Heart left ventricle (tissue), 16 donors: ENCODE measurements around the gene PRKCA. TPM values are rescaled to one million over a fixed set of nuclear protein-coding genes. Genes with fewer than 3 reads are reported as not detected.

Experiments used
- ATAC-seq, 4 donors: fragments of 200-7000 bp; cut with Tn5 transposase; one replicate each; pipeline ENCODE4 v1.9.1; 2020 to 2022; ENCODE audit warnings: moderate library complexity in 4 of 4, mild to moderate bottlenecking in 3 of 4, moderate number of reproducible peaks in 1 of 4
- DNase-seq, 5 donors: peaks; one replicate each; pipeline ENCODE4 v3.0.0-alpha.2; 2020
- H3K27ac ChIP-seq, 12 donors: fragments of 200-600 bp; sonication (generic) in 4 of 12; one replicate each; pipeline versions ENCODE4 v1.5.0 to v1.8.0; 2016 to 2022; ENCODE audit warnings: mild to moderate bottlenecking in 2 of 12
- H3K27me3 ChIP-seq, 9 donors: fragments of 200-600 bp; sonication (generic) in 2 of 9; one replicate each; pipeline versions ENCODE4 v1.5.1 to v1.8.0; 2016 to 2022; ENCODE audit warnings: mild to moderate bottlenecking in 3 of 9
- H3K36me3 ChIP-seq, 9 donors: fragments of 200-600 bp; sonication (generic) in 2 of 9; one replicate each; pipeline versions ENCODE4 v1.5.0 to v1.8.0; 2018 to 2022; ENCODE audit warnings: mild to moderate bottlenecking in 2 of 9
- H3K4me1 ChIP-seq, 12 donors: fragments of 200-600 bp; sonication (generic) in 4 of 12; one replicate each; pipeline versions ENCODE4 v1.5.0 to v1.8.0; 2016 to 2022; ENCODE audit warnings: mild to moderate bottlenecking in 3 of 12
- H3K4me3 ChIP-seq, 12 donors: fragments of 200-600 bp; sonication (generic) in 4 of 12; one replicate each; pipeline versions ENCODE4 v1.5.0 to v1.8.0; 2017 to 2022; ENCODE audit warnings: mild to moderate bottlenecking in 9 of 12, moderate library complexity in 4 of 12
- H3K9me3 ChIP-seq, 12 donors: fragments of 200-600 bp; sonication (generic) in 4 of 12; one replicate each; pipeline versions ENCODE4 v1.5.0 to v1.8.0; 2016 to 2022; ENCODE audit warnings: mild to moderate bottlenecking in 1 of 12
- CTCF ChIP-seq, 12 donors: fragments of 200-600 bp; sonication (generic) in 4 of 12; IDR thresholded peaks; one replicate each; pipeline versions ENCODE4 v1.5.0 to v1.8.0; 2018 to 2022; ENCODE audit warnings: antibody characterized with exemption in 12 of 12, mild to moderate bottlenecking in 5 of 12
- POLR2A ChIP-seq, 2 donors: fragments of 450-650 bp; IDR thresholded peaks; one replicate each; pipeline ENCODE4 v1.6.1; 2017; ENCODE audit warnings: antibody characterized with exemption in 2 of 2, mild to moderate bottlenecking in 2 of 2, moderate library complexity in 2 of 2
- WGBS, 4 donors: extraction: QIAGEN DNeasy Blood & Tissue Kit in 2 of 4; methylation state at CpG; one replicate each; pipeline versions ENCODE4 v1.1.5 to v1.1.7; 2013 to 2018; 5-methylcytosine and 5-hydroxymethylcytosine counted together
- intact Hi-C, 10 donors: fragments of 100-400 bp; cut with DNase I; formaldehyde crosslinking; loops; one replicate each; pipeline versions ENCODE4 v1.11.1 to v1.14.2; 2022
- polyA plus RNA-seq, 2 donors: library from polyadenylated mRNA; stranded (reverse); fragments of 200-250 nt; gene quantifications; one replicate each; pipeline ENCODE4 v1.2.3, GENCODE V29; 2013
- total RNA-seq, 9 donors: library from RNA; depleted of rRNA in 2 of 9; stranded (reverse); fragments of >200 nt in 2 of 9; fragmentation: NEBNext Ultra II Directional in 3 of 9; extraction: Animal tissue kit (Norgen Biotek cat#: 25700) in 3 of 9; gene quantifications; one replicate each; pipeline versions ENCODE4 v1.1.0 to v1.2.4, GENCODE V29; 2016 to 2023
- donor health status: ischemic (EF 13 %, LVEDD 7.1; RV severe dilation, severe dysfunction).
- donor health status: healthy with polysubstance abuse.
- donor health status: DM: no; HTN: yes; CAD: no.
- donor health status: DM: no; HTN: no; CAD: no.
- donor health status: ischemic (EF 25% LVEDD 6.9; RV normal size, moderate dysfunction).
- donor health status: ischemic (EF 25% LVEDD 5.7; RV mildly dilated, moderate dysfunction).
- donor health status: healthy.
- donor health status: DM: yes; HTN: yes; CAD: no.
- donor health status: ischemic (EF 35%, LVEDD 5.7; RV mildly dilated, moderate dysfunction).
- donor health status: nonischemic (EF 11% LVEDD 7.7; RV severe dilation, severe dysfunction).
- donor health status: DM: yes; HTN: yes; CAD: no.
- donor health status: PGD.
- donor health status: ischemic (EF 29% LVEDD 5.4; RV normal size, mild dysfunction).
- donor health status: nonischemic (EF 23%, LVEDD 6.1; RV moderate dilation, normal function).

The PRKCA gene
- total and polyA plus RNA-seq, 11 donors: 3.4 to 26.8 (median 11.4) TPM

GRCh38 chr17:66677201-66677981, 375.0 kb downstream of the PRKCA start:
- ATAC-seq (no peak), DNase-seq (no peak)
- Histone ChIP-seq H3K4me1 (peaks cover 0 to 13% (median 0%) of the 10 kb centered on the region in 12 donors), H3K4me3 (no peak overlapping the region), H3K27ac (no peak overlapping the region), H3K27me3 (no peaks in the 10 kb centered on the region), H3K36me3 (no peaks in the 10 kb centered on the region), H3K9me3 (peaks cover 0 to 9% (median 0%) of the 10 kb centered on the region in 12 donors)
- 93 to 97% (median 95%) methylated on average over 13 of the region's 13 CpGs for WGBS, 4 donors
- TF ChIP-seq CTCF (IDR thresholded peaks at IDR 0.05): no peak
- no peak for TF ChIP-seq POLR2A (IDR thresholded peaks at IDR 0.05)
- intact Hi-C loops: loop anchor here in 3 of 10 donors (5.0 to 10.0 kb wide), 3 partner anchors 113 to 1443 kb away; no protein-coding TSS in a partner anchor

GRCh38 chr17:66678061-66678460, 375.6 kb downstream of the PRKCA start:
- no peak overlapping the region for H3K27ac ChIP-seq
- peaks cover 0 to 9% (median 0%) of the 10 kb centered on the region in 12 donors for H3K9me3 ChIP-seq
- H3K4me3 ChIP-seq: no peak overlapping the region
- ATAC-seq (no peak), DNase-seq (no peak)
- H3K36me3 ChIP-seq: no peaks in the 10 kb centered on the region
- TF ChIP-seq CTCF (IDR thresholded peaks at IDR 0.05) (no peak), POLR2A (IDR thresholded peaks at IDR 0.05) (no peak)
- intact Hi-C loops: loop anchor here in 3 of 10 donors (5.0 to 10.0 kb wide), 3 partner anchors 113 to 1443 kb away; no protein-coding TSS in a partner anchor
- peaks cover 0 to 15% (median 0%) of the 10 kb centered on the region in 12 donors for H3K4me1 ChIP-seq
- H3K27me3 ChIP-seq: no peaks in the 10 kb centered on the region
- 95 to 100% (median 99%) methylated on average over 1 of the region's 1 CpG for WGBS, 4 donors

GRCh38 chr17:66678827-66679226, 376.4 kb downstream of the PRKCA start:
- 87 to 96% (median 91%) methylated on average over 2 of the region's 2 CpGs for WGBS, 4 donors
- Histone ChIP-seq H3K27me3 (no peaks in the 10 kb centered on the region), H3K27ac (no peak overlapping the region), H3K9me3 (peaks cover 0 to 9% (median 0%) of the 10 kb centered on the region in 12 donors), H3K36me3 (no peaks in the 10 kb centered on the region), H3K4me1 (peaks cover 0 to 12% (median 0%) of the 10 kb centered on the region in 12 donors), H3K4me3 (no peak overlapping the region)
- no peak for ATAC-seq
- TF ChIP-seq CTCF (IDR thresholded peaks at IDR 0.05): no peak
- no peak for TF ChIP-seq POLR2A (IDR thresholded peaks at IDR 0.05)
- intact Hi-C loops: loop anchor here in 3 of 10 donors (5.0 to 10.0 kb wide), 3 partner anchors 114 to 1444 kb away; no protein-coding TSS in a partner anchor
- DNase-seq: no peak
